GM15510 (cell line): ENCODE measurements around the gene USH1C.

Experiments used
- POLR2A ChIP-seq: IDR thresholded peaks from 3 replicates; pipeline ENCODE4 v1.6.1; 2011; ENCODE audit warnings: borderline replicate concordance; ENCODE audit not compliant: insufficient read length; ENCODE audit errors: extremely low read depth

The USH1C gene

DNA sequence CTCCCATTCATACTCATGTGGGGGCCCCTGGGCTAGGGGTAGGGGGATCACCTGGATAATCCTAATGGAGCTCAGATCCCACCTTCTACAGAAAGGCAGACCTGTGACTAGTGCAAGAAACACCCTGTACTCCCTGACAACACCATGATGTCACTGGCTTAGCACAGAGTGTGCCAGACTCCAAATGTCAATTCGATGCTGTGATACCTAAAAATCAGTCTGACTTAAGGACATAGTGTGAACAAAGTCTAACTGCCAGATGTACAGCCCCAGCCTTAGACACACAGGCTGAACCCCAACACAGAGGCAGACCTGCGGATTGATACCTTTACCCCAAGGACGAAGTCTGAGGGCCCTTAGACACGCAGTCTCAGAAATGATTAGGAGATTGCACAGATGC, 76.1 kb downstream of the USH1C start:
- no peak for TF ChIP-seq POLR2A

GRCh38 chr11:17463546-17464174, 80.6 kb downstream of the USH1C start:
- no peak for TF ChIP-seq POLR2A

DNA sequence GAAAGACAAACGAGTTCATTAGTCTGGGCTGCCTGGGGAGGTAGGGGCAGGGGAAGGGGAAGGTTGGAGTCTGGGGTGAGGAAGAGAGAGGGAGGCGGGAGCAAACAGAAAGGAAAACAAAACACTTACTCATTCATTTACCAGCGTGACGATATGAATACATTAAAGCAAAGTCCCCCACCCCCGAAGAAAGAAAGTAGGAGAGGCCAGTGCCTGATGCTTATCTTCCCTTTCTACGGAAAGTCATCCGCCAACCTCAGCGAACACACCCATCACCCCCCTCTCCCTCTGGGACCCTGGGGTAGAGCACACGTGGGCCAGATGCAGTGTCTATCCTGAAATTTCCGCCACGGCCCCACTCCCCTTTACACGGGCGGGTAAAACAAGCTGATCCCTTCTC, 81.3 kb downstream of the USH1C start:
- no peak for TF ChIP-seq POLR2A

DNA sequence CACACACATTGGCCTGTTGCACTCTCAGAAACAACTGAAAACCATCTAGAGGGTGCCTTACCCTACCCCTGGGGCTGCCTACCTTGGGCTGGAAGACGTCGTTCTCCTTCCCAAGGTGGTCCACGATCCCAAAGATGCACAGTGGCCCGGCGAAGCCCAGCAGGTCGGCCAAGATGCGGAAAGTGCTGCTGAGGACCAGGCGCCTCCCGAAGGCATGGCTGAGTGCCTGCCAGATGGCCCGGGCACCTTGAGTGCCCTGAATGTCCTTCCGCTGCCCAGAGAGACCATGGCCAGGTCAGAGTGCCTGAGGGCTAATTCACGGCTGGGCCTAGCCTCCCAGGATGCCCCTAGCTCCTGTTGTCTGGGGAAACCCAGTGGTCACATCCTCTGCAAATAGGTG, 83.8 kb downstream of the USH1C start:
- no peak for TF ChIP-seq POLR2A

DNA sequence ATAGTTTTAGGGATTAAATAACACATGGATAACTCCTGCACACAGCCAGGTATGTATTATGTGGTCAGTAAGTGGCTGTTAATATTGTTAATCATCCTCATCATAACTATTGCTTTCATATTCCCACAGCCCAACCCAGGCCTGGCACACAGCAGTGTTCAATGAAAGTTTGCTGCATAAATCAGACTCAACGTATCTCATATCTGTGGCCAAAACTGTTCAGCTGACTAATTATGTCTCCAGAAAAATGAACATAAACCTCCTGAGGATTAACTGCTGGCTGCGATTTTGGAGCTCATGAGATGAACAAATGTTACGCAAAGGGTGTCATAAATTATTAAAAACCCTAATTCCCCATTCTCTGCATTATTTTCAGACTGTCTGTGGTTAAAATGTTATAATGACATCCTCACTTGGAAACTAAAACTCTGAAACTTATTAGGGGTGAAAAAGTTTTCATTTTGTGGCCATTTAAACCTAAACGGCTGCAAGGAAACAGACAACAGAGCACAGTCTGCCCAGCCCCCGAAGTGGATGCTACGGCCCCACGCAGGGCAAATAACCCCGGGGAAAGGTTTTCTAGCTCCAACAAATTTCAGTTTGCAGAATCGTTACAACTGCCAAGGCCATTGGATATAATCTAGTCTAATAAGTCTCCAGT, 84.8 kb downstream of the USH1C start:
- TF ChIP-seq POLR2A = no peak

- no peak for TF ChIP-seq POLR2A
Observed at GRCh38 chr11:17458268-17458667, 85.9 kb downstream of the USH1C start.

GRCh38 chr11:17457396-17458173, 86.6 kb downstream of the USH1C start:
- TF ChIP-seq POLR2A = no peak

- TF ChIP-seq POLR2A = no peak
Observed at GRCh38 chr11:17452668-17453067, 91.5 kb downstream of the USH1C start.

DNA sequence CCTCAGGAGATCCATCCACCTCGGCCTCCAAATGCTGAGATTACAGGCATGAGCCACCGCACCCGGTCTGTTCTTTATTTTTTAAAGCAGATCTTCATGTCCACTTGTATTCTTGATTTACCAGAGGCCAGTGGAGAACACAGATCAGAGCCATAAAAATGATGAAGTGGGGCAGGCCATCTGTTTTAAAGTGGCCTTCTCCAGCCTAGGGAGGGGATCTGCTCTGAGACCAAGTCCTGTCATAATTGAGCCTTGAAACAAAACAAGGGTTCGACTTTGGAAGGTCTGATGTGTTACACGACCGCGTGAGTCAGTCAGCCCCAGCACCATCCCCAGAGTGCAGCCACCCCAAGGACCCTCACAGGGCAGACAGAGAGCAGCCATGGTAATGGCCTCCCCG, 95.1 kb downstream of the USH1C start:
- TF ChIP-seq POLR2A = no peak

DNA sequence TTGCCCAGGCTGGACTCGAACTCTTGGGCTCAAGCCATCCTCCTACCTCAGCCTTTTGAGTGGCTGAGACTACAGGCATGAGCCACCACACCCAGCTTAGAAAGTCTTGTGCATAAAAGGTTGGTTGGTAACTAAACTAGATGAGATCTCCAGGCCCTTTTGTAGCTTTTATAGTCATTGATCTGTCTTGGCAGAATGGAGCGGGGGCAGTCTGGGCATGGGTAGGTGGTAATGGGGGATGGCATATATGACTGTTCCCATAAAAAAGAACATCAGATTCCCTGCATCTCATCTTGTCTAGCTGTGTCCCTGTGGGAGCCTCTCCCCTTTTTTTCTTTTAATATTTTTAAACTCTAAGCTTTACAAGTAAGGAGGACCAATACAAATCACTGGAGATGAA, 97.7 kb downstream of the USH1C start:
- TF ChIP-seq POLR2A = no peak

DNA sequence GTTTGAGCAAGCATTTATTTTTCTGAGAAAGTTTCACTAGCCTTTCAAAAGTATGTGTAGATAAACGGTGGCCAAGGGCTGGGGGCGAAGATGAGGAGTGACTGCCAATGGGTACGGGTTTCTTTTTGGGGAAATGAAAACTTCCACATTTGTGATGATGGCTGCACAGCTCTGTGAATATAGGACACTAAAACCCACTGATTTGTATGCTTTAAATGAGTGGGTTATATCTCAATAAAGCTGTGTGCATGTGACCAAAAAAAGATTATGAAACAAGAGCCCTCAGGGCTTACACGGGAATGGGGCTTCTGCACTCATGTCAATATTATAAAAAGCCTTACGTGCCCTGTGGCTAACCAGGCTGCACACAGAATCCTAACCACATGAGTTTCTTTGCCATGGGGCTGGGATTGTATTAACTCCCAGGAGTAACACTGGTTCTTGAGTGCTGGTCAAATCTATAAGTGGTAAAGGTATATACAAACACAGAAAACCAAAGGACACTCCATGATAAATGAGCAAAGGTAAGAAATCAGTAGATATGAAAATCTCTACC, 98.9 kb downstream of the USH1C start:
- TF ChIP-seq POLR2A = no peak

GRCh38 chr11:17443926-17444690, 100.1 kb downstream of the USH1C start:
- TF ChIP-seq POLR2A = no peak
